Cerebellar nuclear complex (tissue), 1 donor: ENCODE measurements around the gene ZNF181.
"Not testable (repeated sequence)": the region's sequence is repeated elsewhere in the genome, so short reads cannot be mapped to it uniquely, and the experiment has no call there.

Experiments used
- DNase-seq, 2 experiments: peaks; one replicate each; lab custom pipeline; 2025; lab: John Stamatoyannopoulos, UW

Gene ZNF181

DNA sequence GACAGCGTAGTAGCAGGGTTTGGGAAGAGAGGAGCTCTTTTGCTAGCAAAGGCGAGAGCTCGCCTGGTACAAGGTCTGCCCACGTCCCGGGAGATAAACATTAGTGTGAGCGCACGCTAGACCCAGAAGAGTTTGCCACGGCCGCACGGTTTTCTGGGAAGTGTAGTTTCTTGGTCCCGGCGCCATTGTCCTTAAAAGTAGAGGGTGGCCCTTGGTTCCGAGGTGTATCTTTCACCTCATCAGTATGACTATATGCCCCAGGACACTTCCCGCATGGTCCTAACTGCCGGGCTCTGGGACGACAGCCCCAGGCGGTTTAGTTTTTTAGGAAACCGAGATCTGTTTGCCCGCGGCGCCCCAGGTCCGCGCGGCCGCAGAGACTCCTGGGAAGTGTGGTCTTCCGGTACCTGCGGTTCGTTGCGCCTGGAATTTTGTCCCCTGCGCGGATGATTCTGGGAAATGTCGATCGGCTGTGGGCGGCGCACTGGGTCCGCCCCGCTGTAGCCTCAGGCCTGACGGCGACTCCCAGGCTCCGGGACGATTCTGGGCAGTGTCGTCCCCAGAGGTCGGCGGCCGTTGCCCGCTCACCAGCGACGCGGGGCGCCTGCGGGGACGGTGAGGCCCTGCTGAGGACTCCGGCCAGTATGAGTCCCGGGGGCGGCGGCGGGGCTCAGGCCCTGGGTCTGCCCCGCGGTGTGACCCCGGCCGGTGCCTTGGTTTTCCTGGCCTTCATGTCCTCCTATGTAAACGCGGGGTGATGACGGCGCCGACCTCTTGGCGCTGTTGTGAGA is at the start of gene ZNF181:
Gene ZNF181 (plus strand): TSS at position 498 of the 791 bp plus-strand sequence. CDS start 795 bp downstream, outside the sequence.
- peak in 1 of 2 experiments; percentile 79 for DNase-seq

DNA sequence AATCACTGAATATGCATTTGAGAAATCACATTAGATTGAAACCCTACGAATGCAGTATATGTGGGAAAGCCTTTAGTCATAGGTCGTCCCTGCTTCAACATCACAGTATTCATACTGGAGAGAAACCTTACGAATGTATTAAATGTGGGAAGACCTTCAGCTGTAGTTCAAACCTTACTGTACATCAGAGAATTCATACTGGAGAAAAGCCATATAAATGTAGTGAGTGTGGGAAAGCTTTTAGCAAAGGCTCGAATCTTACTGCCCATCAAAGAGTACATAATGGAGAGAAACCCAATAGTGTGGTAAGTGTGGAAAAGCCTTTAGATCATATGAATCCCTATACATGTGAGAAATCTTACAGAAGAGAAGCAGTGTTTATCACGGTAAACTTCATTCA is 48.8 kb upstream of the ZNF181 start:
- not testable (repeated sequence) for DNase-seq

DNA sequence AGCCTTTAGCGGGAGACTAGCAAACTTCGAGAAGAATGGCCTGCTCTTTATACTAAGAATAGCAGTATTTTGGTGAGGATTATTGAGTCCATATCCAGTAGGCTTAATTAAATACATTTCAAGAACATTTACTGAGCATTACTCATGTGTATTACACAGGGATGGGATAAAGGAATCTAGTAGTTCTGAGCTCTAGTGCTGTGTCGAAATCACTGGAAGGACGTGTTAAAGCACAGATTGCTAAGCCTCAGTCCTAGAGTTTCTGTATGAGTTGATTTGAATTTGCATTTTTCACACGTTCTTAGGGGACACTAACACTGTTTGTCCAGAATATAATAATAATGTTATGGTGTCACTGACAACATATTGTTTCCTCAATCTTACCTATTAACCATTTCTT is 47.6 kb upstream of the ZNF181 start:
- DNase-seq = no peak

DNA sequence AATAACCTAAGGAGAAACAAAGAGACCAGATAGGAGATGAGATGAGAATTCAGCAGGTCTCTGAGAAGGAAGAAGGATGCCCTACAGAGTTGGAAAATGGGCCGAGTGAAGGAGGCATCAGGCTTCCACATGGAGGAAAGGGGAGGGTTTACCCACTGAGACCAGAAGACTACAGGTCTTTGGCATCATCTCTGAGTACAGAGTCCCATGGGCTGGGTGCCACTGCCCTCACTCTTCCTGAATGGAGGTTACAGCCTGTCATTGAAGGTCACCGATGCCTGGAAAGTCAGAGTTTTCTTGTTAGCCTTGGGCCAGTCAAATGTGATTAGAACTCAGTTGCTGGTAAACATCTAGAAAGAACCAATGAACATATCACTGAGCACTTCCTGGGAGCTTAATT is 46.7 kb upstream of the ZNF181 start:
- no peak for DNase-seq

DNA sequence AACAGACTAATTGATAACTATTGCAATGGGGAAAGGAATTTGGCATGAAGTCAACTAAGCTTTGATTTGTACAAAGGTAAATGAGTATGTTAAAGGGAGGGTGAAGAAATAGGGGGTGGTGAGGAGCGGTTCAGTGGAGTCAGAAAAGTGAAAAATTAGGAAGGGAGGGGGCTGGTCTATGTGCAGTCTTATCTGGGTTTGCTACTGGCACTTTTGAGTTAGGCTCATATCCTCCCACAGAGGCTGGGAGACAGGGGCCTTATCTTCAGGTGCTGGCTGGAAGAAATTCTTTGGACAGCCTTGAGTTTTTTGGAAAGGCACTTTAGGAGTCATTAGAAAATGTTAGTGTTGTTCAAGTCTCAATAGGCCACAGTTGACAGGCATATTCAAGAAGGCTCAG is 45.5 kb upstream of the ZNF181 start:
- DNase-seq = no peak

DNA sequence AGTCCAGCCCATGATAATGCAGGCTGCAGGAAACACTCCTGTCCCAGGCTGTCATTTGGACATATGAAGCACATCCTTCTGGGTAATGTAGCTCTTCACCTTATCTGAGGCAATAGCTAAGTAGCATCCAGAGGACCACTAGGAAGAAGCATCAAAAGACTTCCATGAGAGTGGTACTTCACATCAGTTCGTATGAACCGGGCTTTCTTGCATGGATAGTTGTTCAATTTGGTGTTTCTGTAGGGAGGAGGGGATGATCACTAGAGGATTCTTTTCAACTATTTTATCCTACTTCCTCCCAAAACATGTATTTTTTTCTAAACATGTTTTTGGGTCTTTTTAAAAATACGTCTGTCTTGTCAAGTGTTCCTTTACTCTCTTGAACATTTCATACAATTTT is 43.7 kb upstream of the ZNF181 start:
- no peak for DNase-seq

DNA sequence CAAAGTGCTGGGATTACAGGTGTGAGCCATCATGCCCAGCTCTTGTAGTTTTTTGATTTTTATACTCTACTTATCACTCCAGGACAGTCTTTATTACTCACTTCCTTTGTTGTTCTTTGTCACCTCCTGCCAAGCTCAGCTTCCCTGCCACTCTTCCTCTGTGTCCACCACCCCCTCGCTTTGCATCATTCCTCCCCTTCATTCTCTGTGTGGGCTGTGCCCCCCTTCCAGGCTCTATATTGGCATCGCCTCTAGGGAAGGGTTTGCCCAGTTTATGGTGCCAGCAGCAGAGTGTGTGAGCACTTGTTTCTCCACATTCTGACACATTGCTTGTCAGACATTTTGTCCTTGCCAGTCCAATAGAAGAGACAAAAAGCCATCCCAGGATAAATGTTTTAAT is 41.5 kb upstream of the ZNF181 start:
- DNase-seq = no peak

DNA sequence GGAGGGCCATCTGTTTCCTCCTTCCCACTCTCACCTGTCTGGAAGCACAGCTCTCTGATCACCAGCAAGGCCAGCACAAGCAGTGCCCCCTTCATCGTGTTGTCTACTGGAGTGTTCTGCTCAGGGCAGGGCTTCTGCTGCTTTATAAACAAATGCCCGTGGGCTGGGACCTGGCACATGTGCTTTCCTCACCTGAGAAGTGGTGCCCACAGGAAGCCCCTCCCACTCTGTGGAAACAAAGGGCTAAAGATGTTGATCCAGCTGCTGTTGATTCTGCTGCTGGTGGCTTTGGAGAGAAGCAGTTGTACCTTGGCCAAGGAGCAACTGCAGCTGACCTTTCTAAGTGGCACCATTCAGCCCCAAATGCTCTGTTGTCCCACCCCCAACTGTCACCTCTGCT is 26.4 kb upstream of the ZNF181 start:
- no peak for DNase-seq

DNA sequence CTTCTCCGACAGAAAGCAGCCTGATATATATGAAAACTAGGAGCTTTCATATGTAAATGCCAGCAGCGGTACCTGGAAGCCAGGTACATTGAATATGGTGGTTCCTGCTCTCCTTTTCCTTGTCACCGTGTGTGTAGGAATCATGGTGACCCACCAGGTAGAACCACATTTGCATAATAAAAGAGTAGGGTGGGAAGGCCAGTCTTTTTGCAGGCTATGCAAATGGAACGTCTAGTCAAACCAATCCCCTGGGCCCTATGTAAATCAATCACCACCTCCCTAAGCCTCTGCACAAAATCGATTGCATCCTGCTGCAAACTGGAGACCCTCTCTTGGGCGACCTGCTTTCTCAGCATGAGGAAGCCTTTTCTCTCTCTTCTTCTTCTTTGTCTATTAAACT is 22.2 kb upstream of the ZNF181 start:
- DNase-seq = no peak

DNA sequence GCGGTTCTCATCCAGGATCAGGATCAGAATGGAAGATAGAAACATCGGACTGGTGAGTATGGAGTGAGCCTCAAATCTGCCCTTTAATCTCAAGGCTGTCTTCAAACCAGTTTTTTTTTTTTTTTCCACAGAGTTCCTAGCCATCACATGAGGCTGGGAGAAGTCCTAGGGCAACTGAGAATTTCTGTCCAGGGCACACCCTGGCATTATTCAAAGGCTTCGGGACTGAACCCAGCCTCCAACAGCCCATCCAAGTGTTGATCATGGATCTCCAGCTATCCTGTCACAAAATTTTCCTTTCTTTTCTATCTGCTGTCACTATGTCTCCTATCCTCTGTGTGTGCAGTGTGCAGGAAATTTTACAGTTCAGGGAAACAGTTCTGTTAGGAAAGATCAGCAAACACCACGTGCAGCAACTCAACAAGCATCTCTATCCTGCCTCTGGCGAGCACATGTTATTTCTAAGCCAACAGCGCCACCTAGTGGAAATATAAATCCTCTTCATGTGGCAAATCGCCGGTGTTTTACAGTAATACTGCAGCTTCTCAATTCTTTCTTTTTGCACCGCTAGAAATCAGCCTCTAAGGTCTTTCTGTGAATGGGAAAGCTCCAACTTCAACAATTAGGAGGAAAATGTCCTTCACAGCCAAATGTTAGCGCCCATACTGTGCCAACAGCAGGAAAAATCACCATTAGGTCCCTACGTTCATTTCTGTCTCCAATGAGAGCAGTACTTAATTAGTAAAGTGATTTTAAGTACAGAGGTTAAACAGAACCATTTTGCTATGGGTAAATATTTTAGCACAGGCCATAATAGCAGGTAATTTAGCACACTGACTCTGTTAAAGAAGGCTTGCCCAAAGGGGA is 21.4 kb upstream of the ZNF181 start:
- peak in 1 of 2 experiments; percentile 24 for DNase-seq

DNA sequence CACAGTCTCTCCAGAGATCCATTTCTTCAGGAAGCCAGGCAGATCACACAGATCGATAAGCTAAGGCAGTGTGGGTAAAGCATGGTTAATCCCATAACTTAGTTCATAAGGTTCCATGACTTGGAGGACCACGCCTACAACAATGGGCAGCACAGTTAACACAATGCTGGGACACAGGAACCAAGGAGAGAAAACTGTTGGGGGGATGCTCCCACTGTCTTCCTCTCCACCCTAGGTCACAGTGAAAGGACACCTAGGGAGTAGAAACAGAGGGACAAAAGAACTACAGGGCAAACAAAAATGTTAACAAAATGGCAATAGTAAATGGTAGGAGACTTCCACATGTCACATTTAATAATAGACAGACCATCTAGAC is 20.8 kb upstream of the ZNF181 start:
- DNase-seq = no peak

DNA sequence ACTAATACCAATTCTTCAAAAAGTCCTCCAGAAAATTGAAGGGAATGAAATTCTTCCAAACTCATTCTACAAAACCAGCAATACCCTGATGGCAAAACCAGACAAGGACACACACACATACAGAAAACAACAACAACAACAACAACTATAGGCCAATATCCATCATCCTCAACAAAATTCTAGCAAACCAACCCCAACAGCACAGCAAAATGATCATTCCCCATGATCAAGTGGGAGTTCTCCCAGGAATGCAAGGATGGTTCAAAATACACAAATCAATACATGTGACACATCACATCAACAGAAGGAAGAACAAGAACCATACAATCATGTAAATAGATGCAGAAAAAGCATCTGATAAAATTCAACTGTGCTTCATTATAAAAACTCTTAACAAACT is 18.7 kb upstream of the ZNF181 start:
- DNase-seq = no peak

DNA sequence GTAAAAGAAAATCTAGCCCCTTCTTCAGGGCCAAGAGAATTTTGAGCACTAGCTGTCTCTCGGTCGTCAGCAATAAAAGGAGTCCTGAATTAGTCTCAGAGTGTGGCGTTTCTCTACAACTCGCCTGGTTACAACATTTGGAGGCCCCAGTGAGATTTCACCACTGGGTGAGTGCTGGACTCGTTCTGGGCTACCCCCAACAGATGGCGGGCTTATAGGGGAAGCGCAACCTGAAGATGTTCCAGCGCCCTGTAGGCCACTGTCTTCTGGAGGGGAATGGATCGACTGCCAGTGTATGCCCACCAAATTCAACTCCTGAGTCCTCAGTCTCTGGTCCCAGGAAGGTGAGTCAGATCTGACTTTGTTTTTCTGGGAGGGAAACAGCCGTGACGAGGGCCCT is 11.7 kb upstream of the ZNF181 start:
- no peak for DNase-seq

DNA sequence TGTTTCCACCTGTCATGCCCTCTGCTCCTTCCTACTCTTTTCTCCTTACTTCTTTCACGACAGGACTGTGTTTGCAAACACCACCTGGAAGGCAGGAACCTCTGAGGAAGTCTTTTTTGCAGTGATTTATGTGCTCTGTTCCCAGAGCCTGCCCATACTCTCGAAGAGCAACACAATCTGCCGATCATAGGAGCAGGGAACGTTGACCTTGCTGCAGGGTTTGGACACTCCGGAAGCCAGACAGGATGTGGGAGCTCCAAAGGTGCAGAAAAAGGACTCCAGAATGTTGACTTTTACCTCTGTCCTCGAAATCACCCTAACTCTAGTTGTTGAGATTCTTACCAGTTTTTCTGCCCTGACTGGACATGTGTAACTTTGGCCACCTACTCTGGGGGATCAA is 8.6 kb upstream of the ZNF181 start:
- no peak for DNase-seq

DNA sequence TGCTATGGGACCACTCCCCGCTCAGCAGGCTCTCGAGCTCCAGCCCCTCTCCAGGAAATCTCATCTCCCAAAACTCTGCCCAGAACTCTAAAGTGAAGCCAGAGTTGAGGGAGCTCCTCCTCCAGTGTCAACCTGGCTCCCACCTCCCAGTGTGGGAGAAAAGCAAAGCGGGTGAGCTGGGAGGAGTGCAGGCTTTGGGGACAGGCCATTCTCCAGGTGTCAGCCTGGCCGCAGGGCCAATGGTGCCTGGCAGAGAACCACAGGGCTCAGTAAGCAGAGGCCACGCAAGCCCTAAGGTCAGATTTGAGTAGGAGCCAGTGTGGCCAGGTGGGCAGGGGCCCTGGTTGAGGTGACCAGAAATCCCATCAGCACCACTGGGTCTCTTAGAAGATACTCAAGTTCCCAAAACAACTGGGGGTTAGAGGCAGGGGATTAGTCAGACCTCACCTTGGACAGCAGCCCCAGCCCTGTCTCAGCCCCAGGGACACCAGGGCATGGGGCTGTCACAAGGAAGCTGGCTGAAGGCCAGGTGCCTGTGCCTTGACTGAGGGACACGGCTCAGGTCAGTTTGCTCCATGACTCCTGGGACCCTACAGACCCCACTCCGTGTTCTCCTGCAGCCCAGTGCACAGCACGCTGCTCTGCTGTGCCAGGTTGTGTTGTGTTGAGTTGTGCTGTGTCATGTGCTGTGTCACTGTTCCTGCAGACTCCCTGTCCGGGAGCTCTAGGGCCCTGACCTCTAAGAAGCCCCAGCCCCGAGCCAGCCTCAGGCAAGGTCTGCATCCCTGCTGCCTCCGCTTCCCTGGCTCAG is 2.8 kb upstream of the ZNF181 start:
- no peak for DNase-seq

DNA sequence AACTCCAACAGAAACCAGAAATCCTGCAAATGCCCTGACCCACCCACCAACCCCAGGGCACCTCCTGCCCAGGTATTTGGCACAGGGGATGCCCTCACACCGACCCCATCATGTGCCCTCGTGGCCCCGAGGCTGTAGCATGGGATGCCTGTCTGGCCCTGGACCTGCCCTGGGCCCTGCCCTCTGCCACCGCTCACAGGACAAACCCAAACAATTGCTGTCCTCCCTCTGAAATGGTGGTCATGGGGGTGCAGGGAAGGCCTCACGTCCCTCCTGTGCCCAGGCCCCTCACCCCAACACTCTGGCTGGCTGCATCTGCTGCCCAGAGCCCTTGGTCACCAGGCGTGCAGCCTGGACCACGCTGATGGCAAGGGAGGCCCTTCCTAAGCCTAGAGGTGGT is 2.1 kb upstream of the ZNF181 start:
- DNase-seq = no peak

DNA sequence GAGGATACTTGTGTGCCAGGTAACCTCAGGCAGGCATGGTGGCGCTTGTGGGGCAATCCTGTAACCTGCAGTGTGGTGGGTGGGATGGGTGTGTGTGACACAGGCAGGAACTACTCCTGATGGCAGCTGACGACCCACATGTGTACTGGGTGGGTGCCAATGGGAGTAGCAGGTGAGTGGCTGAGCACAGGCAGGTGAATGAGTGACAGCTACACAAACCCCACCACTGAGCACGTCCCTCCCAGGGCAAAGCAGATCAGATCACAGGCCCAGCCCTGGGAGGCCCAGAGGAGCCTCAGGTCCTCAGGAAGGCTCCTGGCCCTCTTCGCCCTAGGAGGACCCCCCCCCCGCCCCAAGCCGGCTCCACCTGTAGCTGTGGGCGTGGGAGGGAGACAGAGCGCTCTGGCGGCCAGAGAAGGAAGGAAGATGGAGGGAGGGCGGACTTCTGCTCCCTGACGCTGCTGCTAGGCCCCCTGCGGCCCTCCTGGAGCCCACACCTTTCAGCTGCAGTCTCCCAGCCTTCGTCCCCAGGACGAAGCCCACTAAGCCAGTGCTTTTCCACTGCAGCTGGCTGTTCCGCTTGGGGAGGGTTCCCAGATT is 1.3 kb upstream of the ZNF181 start:
- no peak for DNase-seq

DNA sequence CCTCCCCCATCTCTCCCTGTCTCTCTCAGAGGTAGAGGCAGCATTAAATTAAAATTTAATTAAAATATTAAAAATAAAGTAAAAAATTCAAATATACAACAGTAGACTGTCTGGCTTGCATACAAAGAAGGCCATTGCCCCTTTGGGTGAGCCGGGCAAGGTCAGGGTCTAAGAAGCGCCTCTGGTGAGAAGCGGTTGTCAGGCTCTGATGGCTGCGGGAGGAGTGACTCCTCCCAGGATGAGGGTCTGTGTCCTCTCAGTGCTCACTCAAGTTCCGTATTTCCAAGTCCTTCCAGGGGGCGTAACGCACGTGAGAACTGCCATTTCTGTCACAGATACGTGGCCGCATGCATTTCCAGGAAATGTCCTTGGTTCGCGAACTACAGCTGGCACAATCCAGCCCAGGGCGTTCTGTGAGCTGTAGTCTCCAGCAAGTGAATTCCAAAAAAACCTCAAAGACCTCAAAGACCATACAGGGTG is 737 bp upstream of the ZNF181 start:
- DNase-seq = no peak

DNA sequence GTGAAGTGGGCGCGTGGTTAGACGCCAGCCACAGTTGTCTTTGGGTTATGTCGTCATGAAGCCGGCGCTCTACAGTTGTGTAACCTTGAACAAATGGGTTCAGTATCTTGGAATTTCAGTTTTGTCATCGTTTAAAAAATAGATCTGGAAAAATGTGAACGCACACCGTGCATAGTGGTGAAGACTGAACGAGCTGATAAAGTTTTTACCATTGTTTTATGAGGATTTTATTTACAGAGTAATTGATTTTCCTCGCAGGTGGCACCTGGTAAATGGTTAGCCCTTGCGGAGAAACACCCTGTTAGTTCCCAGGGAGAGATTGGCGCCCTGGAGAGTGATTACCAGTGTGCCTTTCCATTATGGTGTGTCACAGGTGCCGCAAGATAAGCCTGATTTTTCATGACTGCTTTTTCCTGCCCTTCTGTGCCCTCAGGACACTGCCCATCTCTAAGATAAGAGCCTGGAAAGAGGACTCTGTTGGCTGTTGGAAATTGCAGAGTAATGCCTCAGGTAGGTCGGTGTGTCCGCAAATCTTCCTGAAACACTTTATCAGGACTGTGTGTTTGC is 577 bp downstream of the ZNF181 start:
- DNase-seq = no peak

DNA sequence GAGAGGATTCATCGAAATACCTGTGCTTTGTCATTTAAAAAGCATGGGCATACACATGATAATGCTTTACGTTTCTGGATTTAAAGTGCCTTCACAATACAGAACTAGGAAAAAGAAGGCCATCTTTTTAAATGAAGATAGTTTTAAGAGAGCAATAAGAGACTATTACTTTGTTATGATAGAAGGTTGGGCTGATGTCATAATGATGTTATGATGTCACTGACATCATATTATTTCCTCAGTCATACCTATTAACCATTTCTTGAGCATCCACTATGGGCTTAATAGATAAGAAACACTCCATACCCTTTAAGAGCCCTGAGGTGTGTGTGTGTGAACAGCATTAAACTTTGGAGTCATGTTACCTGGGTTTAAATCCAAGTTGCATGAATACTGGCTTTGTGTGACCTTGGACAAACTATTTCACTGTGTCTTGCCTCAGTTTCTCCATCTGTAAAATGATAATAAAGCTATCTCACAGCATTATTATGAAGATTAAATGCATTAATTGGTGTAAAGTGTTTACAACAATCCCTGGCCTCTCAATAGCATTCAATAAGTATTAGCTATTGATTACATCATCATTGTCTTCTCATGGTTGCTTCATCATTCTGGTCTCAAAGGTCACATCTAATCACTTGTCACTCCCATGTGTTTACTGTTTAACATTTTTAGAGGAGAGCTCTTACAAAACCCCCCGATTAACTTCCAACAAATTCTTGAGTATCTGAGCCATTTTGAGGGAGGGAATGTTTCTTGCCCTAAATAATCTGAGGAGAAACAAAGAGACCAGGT is 11.1 kb downstream of the ZNF181 start:
- no peak for DNase-seq

DNA sequence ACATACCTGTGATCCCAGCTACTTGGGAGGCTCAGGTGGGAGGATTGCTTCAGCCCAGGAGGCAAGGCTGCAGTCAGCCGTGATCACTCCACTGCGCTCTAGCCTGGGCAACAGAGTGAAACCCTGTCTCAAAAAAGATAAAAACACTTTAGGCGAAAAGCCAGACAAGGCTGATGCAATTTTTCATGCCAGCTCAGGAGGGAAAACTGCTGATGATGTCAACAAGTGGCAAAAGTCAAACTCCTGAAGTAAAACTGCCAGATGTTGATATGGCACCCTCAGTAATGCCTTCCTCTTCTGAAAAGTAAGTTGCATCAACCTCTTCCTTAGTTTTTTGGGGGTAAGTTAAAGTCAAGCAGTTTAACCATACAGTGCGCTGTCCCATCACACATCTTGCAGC is 23.4 kb downstream of the ZNF181 start:
- no peak for DNase-seq
